Body of pancreas (tissue), 4 donors: ENCODE data around the gene IGSF21.

Source experiments
- CTCF ChIP-seq, 7 experiments: fragments of 450-650 bp in 4 of 7; fragments of 200-600 bp in 3 of 7; sonication (generic) in 3 of 7; IDR thresholded peaks; one replicate each; pipeline ENCODE4 v1.5.1; 2016 to 2019; ENCODE audit warnings: antibody characterized with exemption in 7 of 7
- POLR2A ChIP-seq, 3 donors: fragments of 450-650 bp; IDR thresholded peaks; one replicate each; pipeline ENCODE4 v1.6.1; 2016; ENCODE audit warnings: antibody characterized with exemption in 3 of 3, mild to moderate bottlenecking in 2 of 3

- no peak for TF ChIP-seq CTCF (IDR thresholded peaks at IDR 0.05)
- TF ChIP-seq POLR2A (IDR thresholded peaks at IDR 0.05): no peak
These were observed 304.4 kb downstream of the IGSF21 start for GRCh38 chr1:18411820-18412641.
